Measurements from ENCODE around the gene ST6GALNAC2. TPM values are rescaled to one million over a fixed set of nuclear protein-coding genes. Genes with fewer than 3 reads are reported as not detected.

ST6GALNAC2 gene
- total and polyA plus RNA-seq, 10 of the 15 experiments (the other 5 are each of a cell fraction or from before 2014, with no cell fraction given) = 0.08 to 0.41 (median 0.23) TPM; not detected in 6

- H3K4me1 ChIP-seq (ENCODE audit: control insufficient read depth, insufficient read depth, low read length) = peaks cover 9% of the 10 kb centered on the region
- H4K20me1 ChIP-seq (ENCODE audit: control insufficient read depth, insufficient read depth) = peaks cover under 1% of the 10 kb centered on the region; the same call in 1 of the 2 replicates
- H3K27ac ChIP-seq (ENCODE audit: control insufficient read depth, insufficient read depth) = peak overlapping the region; percentile 95
- 0 out of 2 replicates have a peak, but pooled peaks have one; percentile 32 for TF ChIP-seq GATAD2B (conservative IDR thresholded peaks at IDR 0.05; ENCODE audit: low read depth)
- peak; percentile 79 for TF ChIP-seq CREB1 (IDR thresholded peaks at IDR 0.05; ENCODE audit: low read depth)
- no peak for TF ChIP-seq IRF5 (IDR thresholded peaks at IDR 0.05; ENCODE audit: borderline replicate concordance)
- TF ChIP-seq POU2F2 (IDR thresholded peaks at IDR 0.05; ENCODE audit: borderline replicate concordance, low read depth, low read length) = no peak
- no peak for TF ChIP-seq SMAD1 (IDR thresholded peaks at IDR 0.05; ENCODE audit: low read depth, partially characterized antibody)
- 0 out of 2 replicates have a peak, but pooled peaks have one; percentile 17 for TF ChIP-seq DPF2 (IDR thresholded peaks at IDR 0.05)
- peak; percentile 47; the same call in 1 of the 2 replicates for TF ChIP-seq CREM (IDR thresholded peaks at IDR 0.05; ENCODE audit: low read depth)
- ChIA-PET CTCF (interaction anchor here (0.7 to 7.9 kb wide), 11 partner anchors 10 to 124 kb away, joined by 3 to 146 read pairs (median 17); partner anchors contain the start of gene AANAT), RAD21 (ENCODE audit: unreplicated experiment) (interaction anchor here (0.7 to 4.2 kb wide), 6 partner anchors 29 to 125 kb away, joined by 3 to 33 read pairs (median 12); no protein-coding TSS in a partner anchor), POLR2A (interaction anchor here (0.5 to 2.9 kb wide), 6 partner anchors 8 to 204 kb away, joined by 3 to 13 read pairs (median 3); no protein-coding TSS in a partner anchor), SMC1A (ENCODE audit: uncharacterized antibody, unreplicated experiment) (interaction anchor here (0.7 to 7.2 kb wide), 11 partner anchors 8 to 203 kb away, joined by 3 to 87 read pairs (median 4); partner anchors contain the start of gene PRPSAP1)
- no peaks in the 10 kb centered on the region for H3K9me3 ChIP-seq (replicated peaks; ENCODE audit: control insufficient read depth, insufficient read depth, low read length)
- DNase-seq (ENCODE audit: low read depth, low spot score) (no peak), ATAC-seq (peak; percentile 8), FAIRE-seq (no peak)
- H3K9ac ChIP-seq (ENCODE audit: control insufficient read depth, insufficient read depth, low read length) = peak overlapping the region; percentile 99
- H3K36me3 ChIP-seq (ENCODE audit: control insufficient read depth in 2 of 2, insufficient read depth in 2 of 2, low read length in 1 of 2) = peaks cover 0 to 8% of the 10 kb centered on the region in 2 experiments; a peak in 2 of 4 replicates
- 3% methylated on average over 30 of the region's 30 CpGs for WGBS (ENCODE audit: insufficient coverage, insufficient replicate concordance, low lambda C conversion rate, missing lambda C conversion rate)
- peaks cover 55% of the 10 kb centered on the region for H3K79me2 ChIP-seq (ENCODE audit: control insufficient read depth, insufficient read depth, low read length)
- H3K4me2 ChIP-seq (ENCODE audit: control insufficient read depth, insufficient read depth) = peak overlapping the region; percentile 77
- intact Hi-C loops (cut with micrococcal nuclease; ENCODE audit: unreplicated experiment) (no loop called here), in situ Hi-C loops (cut with MboI) (no loop called here)
- peak overlapping the region; percentile 74 for H3K4me3 ChIP-seq
- peak overlapping the region; percentile 97 for H2AFZ ChIP-seq (ENCODE audit: control insufficient read depth, low read depth, low read length)
- H3K27me3 ChIP-seq (replicated peaks in 1 of 2; ENCODE audit: control insufficient read depth in 2 of 2, insufficient read depth in 2 of 2, low read length in 1 of 2) = no peaks in the 10 kb centered on the region
- TSS peak; percentile 68 for BruUV-seq (replicated peaks)
Measured at GRCh38 chr17:76556765-76557367, 28.8 kb downstream of the ST6GALNAC2 start.

Measured in GM12878 (cell line).